HG02981 (cell line): ENCODE data around the gene C1QTNF9B.
A peak's percentile ranks its signal among the peaks of the same experiment; 100 is the strongest.
"Not testable (repeated sequence)": the region's sequence is repeated elsewhere in the genome, so short reads cannot be mapped to it uniquely, and the experiment has no call there.

Experiments used
- ATAC-seq: cut with Tn5 transposase; IDR thresholded peaks from one replicate; pipeline ENCODE4 v1.9.1; 2021; ENCODE audit warnings: mild to moderate bottlenecking, moderate library complexity; ENCODE audit not compliant: unreplicated experiment

C1QTNF9B gene

DNA sequence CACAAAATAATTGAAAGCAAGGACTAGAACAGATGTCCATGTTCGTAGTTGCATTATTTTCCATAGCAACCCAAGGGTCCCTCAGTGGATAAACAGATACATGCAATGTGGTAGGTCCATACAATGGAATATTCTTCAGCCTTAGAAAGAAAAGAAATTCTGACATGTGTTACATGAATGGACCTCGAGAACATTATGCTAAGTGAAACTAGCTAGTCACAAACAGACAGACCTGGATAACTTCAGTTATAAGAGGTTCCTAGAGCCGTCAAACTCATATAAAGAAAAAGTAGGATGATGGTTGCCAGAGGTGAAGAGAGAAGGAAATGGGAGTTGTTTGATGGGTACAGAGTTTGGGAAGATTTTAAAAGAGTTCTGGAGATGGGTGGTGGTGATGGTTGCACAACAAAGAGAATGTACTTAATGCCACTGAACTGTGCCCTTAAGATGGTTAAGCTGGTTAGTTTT lies at the start of gene C1QTNF9B:
Gene C1QTNF9B (minus strand): TSS at position 51 of the 468 bp plus-strand sequence.
- not testable (repeated sequence) for ATAC-seq

- ATAC-seq, result no peak
Measured at GRCh38 chr13:23946900-23947299, 49.6 kb upstream of the C1QTNF9B start.

DNA sequence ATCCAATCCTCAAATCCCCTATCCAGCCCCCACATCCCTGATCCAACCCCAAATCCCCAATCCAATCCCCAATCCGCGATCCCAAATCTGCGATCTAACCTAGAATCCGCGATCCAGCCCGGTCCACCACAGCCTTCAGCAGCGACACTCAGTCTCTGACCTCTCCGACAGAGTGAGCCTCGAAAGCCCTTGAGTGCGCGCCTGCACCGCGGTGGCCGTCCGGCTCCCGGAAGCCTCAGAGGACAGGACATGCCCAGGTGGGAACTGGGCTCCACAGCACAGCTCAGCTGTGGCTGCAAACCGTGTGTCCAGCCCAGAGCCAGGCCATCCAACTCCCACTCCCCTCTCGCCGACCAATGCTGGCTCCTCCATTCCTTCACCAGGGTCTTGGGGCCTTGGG lies 48.8 kb upstream of the C1QTNF9B start:
- no peak for ATAC-seq

GRCh38 chr13:23945612-23946011 lies 48.3 kb upstream of the C1QTNF9B start:
- no peak for ATAC-seq

GRCh38 chr13:23941211-23941610 lies 43.9 kb upstream of the C1QTNF9B start:
- no peak for ATAC-seq

GRCh38 chr13:23939666-23940065 lies 42.4 kb upstream of the C1QTNF9B start:
- not testable (repeated sequence) for ATAC-seq

- ATAC-seq, result no peak
Measured at GRCh38 chr13:23934520-23934919, 37.2 kb upstream of the C1QTNF9B start.

GRCh38 chr13:23928985-23929384 lies 31.7 kb upstream of the C1QTNF9B start:
- ATAC-seq, result no peak

DNA sequence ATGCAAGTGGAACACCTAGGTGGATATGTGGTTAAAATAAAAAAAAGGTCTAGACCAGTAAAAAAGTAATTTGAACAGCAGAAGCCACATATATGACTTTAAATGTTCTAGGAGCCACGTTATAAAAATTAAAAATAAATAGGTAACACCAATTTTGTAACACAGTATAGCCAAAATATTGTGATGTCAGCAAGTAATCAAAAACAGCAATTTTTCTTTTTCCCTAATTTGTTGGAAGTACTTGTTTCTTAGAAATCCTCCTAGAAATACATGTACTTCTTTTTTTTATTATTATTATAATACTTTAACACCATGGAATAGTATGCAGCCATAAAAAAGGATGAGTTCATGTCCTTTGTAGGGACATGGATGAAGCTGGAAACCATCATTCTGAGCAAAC lies 25.7 kb upstream of the C1QTNF9B start:
- ATAC-seq, result no peak

- no peak for ATAC-seq
Measured at GRCh38 chr13:23922005-23922932, 25.0 kb upstream of the C1QTNF9B start.

GRCh38 chr13:23921451-23921888 lies 24.2 kb upstream of the C1QTNF9B start:
- ATAC-seq, result peak; percentile 60

DNA sequence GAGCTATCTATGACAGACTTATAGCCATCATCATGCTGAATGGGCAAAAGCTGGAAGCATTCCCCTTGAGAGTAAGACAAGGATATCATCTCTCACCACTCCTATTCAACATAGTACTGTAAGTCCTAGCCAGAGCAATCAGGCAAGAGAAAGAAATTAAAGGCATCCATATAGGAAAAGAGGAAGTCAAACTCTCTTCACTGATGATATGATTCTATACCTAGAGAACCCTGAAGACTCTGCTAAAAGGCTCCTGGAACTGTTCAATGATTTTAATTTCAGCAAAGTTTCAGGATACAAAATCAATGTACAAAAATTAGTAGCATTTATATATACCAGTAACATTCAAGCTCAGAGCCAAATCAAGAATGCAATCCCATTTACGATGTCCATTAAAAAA lies 21.7 kb upstream of the C1QTNF9B start:
- no peak for ATAC-seq

DNA sequence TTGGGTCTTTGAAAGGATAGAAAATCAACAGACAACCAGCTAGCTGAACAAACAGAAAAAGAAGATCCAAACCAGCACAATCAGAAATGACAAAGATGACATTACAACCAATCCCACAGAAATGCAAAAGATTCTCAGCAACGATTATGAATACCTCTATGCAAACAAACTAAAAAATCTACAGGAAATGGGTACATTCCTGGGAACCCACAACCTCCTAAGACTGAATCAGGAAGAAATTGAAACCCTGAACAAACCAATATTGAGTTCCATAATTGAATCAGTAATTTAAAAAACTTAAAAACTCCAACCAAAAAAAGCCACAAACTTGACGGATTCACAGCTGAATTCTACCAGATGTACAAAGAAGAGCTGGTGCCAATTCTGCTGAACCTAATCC lies 20.9 kb upstream of the C1QTNF9B start:
- ATAC-seq, result no peak

DNA sequence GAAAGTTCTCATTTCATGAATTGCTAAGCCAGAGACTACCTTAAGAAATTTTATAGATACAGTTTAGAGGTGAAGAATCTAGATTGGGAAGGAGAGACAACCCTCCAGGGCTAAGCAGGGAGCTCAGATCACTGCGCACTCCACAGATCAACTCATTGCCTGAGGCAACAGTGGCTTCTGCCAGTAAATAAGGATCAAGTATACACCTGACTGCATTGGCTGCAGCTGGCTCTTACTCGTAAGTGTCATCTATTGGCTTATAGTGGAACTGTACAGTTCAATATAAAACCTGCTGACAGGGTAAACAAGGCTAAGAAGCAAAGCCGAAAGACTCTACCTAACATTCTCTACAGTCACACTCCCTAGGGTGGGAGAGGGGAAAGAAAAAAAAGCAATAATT lies 18.0 kb upstream of the C1QTNF9B start:
- ATAC-seq, result no peak

- no peak for ATAC-seq
Measured at GRCh38 chr13:23912469-23912868, 15.2 kb upstream of the C1QTNF9B start.

- no peak for ATAC-seq
Measured at GRCh38 chr13:23909606-23910005, 12.3 kb upstream of the C1QTNF9B start.

- ATAC-seq, result no peak
Measured at GRCh38 chr13:23905766-23906165, 8.5 kb upstream of the C1QTNF9B start.

DNA sequence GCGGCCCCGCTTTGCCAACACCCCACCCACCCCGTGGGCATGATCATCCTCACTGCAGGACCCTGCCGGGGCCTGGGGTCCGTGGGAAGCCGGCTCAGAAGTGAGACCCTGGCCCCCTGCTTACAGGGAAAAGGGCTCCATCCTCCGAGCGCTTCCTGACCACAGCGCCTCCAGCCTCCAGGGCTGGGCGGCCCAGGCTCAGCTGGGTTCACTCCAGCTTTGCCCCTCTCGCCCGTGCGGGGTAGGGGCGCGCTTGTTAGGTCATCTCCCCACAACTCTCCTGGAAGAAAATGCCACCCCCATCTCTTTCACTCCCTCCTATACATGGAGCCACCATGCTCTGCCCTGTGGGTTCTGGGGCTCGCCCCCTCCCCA lies 6.6 kb upstream of the C1QTNF9B start:
- ATAC-seq, result no peak

DNA sequence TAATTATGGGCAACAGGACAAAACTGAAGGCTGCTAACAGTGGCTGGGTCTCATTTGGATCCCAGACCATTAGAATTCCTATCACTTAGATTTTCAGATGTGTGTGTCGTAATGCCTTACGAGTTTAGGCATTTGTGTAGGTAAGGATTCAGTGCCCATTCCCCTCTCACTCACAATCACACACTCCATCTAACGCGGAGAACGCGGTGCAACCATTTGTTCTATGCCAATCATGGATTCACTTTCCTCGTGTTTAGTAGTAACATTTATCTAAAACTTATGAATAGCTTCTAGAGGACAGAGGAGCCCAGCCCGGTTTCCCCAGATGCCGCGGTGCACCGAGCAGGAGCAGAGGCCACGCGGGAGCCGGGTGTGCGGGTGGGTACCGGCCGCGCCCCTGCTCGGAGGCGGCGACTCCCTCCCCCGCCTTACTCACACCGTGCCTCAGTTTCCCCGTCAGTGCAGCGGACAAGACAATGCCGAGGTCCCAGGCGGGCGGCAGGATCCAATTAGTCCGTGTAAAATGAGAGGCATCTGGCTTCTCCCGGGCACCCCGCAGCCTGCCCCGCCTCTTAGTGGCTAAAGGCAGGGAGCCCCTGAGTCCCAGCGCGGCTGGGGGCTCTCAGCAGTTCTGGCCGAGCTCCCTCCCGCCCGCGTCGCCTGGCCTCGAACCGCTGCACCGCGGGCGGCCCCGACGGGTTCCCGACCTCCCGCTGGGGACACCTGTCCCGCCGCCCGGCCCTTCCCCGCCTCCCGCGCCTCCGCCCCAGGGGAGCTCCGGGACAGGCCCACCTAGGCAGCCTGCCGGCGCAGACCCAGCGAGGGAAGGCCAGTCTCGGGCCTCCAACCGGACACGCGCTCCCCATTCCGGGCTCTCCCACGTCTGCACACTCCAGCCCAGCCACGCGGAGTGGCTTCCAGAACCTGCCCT lies 5.9 kb upstream of the C1QTNF9B start:
- ATAC-seq, result no peak

DNA sequence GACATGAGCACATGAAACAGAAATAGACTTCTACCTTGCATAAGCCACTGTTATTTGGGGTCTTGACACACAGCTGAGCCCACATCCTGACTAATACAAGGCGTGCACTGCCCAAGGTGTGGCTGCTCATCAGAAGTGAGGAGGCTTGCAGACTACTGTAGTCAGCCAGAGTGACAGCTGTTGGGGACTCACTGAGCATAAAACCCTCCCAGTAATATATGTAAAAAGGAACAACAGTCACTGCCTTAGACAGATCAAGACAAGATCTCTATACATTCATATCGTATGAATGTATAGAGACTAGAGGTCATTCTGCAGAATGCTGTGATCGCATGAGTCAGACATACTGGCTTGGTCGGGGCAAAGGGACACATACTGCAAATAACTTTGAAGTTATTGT lies 4.1 kb upstream of the C1QTNF9B start:
- ATAC-seq, result no peak

DNA sequence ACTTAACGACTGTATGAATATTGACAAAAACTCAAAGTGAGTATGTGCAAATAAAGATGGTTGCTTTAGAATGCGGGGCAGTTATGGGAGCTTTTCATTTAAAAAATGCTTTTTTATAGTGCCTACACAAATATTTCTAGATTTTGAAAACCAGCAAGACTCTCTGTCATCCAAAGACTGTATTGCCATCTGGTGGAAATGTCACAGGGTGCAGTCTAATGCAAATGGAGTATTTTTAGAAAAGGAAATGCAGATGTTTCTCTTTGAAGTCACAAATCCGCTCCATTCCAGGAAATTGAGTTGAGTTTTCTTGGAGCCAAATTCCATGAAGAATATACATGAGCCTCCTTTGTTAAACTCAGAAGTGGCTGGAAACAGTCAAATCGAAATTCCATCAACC lies 2.3 kb upstream of the C1QTNF9B start:
- ATAC-seq, result no peak
